ENCODE results near the gene SAMD5.

GRCh38 chr6:147618457-147618856 lies 110.0 kb downstream of the SAMD5 start:
- TF ChIP-seq CTCF (IDR thresholded peaks at IDR 0.05 in 2 of 3, conservative IDR thresholded peaks at IDR 0.05 in 1 of 3; ENCODE audit: insufficient read depth in 2 of 3, low read depth in 1 of 3, low read length in 3 of 3) (no peak), REST (IDR thresholded peaks at IDR 0.05; ENCODE audit: borderline replicate concordance) (no peak), REST (CRISPR knock-in tag; IDR thresholded peaks at IDR 0.05; ENCODE audit: low read depth) (no peak), CHD4 (IDR thresholded peaks at IDR 0.05; ENCODE audit: insufficient read depth, insufficient replicate concordance, low read depth, low read length, poor library complexity, severe bottlenecking) (no peak), ZBTB8A (IDR thresholded peaks at IDR 0.05; ENCODE audit: partially characterized antibody) (no peak), MAFK (IDR thresholded peaks at IDR 0.05; ENCODE audit: low read length) (no peak), TSHZ1 (CRISPR knock-in tag; IDR thresholded peaks at IDR 0.05) (no peak), FOXA3 (CRISPR knock-in tag; conservative IDR thresholded peaks at IDR 0.05 in 1 of 2, IDR thresholded peaks at IDR 0.05 in 1 of 2) (no peak), GABPA (tag; conservative IDR thresholded peaks at IDR 0.05; ENCODE audit: low read depth) (no peak)
- TF ChIP-seq, protein P1, sequence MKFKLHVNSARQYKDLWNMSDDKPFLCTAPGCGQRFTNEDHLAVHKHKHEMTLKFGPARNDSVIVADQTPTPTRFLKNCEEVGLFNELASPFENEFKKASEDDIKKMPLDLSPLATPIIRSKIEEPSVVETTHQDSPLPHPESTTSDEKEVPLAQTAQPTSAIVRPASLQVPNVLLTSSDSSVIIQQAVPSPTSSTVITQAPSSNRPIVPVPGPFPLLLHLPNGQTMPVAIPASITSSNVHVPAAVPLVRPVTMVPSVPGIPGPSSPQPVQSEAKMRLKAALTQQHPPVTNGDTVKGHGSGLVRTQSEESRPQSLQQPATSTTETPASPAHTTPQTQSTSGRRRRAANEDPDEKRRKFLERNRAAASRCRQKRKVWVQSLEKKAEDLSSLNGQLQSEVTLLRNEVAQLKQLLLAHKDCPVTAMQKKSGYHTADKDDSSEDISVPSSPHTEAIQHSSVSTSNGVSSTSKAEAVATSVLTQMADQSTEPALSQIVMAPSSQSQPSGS (CRISPR knock-in tag; IDR thresholded peaks at IDR 0.05): no peak

Data from K562 (cell line).